ENCODE data around the gene KMT2A.
"Not testable (repeated sequence)": the region's sequence is repeated elsewhere in the genome, so short reads cannot be mapped to it uniquely, and the experiment has no call there.

GRCh38 chr11:118468968-118469367 is 32.7 kb downstream of the KMT2A start:
- TF ChIP-seq, protein P1, sequence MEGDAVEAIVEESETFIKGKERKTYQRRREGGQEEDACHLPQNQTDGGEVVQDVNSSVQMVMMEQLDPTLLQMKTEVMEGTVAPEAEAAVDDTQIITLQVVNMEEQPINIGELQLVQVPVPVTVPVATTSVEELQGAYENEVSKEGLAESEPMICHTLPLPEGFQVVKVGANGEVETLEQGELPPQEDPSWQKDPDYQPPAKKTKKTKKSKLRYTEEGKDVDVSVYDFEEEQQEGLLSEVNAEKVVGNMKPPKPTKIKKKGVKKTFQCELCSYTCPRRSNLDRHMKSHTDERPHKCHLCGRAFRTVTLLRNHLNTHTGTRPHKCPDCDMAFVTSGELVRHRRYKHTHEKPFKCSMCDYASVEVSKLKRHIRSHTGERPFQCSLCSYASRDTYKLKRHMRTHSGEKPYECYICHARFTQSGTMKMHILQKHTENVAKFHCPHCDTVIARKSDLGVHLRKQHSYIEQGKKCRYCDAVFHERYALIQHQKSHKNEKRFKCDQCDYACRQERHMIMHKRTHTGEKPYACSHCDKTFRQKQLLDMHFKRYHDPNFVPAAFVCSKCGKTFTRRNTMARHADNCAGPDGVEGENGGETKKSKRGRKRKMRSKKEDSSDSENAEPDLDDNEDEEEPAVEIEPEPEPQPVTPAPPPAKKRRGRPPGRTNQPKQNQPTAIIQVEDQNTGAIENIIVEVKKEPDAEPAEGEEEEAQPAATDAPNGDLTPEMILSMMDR (IDR thresholded peaks at IDR 0.05): not testable (repeated sequence)
- not testable (repeated sequence) for TF ChIP-seq CEBPB (IDR thresholded peaks at IDR 0.05); RFX5 (IDR thresholded peaks at IDR 0.05); POLR2A (IDR thresholded peaks at IDR 0.05; ENCODE audit: low read length); RCOR1 (IDR thresholded peaks at IDR 0.05; ENCODE audit: low read depth, low read length); CBX8 (IDR thresholded peaks at IDR 0.05)
